Measurements from ENCODE around the gene REEP3. TPM values are rescaled to one million over a fixed set of nuclear protein-coding genes. Genes with fewer than 3 reads are reported as not detected.
A peak's percentile ranks its signal among the peaks of the same experiment; 100 is the strongest.

REEP3 gene
- total and polyA plus RNA-seq, 12 donors = 9.9 to 27.7 (median 17.2) TPM

DNA sequence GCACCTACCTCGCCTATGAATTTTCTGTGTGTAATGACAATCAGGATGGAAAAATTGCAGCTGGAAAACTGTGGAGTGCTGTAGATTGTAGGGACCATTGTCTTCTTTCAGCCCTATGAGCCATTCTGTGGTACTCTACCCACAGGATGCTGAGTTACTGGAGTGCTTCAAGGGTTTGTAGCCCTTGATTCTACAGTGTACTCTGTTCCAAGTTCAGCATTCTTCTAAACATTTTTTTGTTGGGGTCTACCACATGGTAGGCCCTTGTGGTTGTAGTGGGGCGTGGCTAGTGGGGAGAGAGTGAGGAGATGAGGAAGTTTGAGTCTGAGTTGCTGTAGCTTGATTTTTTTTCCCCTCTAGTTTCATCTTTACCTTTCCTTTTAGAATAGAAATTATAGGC, 33.5 kb downstream of the REEP3 start:
- TF ChIP-seq, protein P1, sequence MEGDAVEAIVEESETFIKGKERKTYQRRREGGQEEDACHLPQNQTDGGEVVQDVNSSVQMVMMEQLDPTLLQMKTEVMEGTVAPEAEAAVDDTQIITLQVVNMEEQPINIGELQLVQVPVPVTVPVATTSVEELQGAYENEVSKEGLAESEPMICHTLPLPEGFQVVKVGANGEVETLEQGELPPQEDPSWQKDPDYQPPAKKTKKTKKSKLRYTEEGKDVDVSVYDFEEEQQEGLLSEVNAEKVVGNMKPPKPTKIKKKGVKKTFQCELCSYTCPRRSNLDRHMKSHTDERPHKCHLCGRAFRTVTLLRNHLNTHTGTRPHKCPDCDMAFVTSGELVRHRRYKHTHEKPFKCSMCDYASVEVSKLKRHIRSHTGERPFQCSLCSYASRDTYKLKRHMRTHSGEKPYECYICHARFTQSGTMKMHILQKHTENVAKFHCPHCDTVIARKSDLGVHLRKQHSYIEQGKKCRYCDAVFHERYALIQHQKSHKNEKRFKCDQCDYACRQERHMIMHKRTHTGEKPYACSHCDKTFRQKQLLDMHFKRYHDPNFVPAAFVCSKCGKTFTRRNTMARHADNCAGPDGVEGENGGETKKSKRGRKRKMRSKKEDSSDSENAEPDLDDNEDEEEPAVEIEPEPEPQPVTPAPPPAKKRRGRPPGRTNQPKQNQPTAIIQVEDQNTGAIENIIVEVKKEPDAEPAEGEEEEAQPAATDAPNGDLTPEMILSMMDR (IDR thresholded peaks at IDR 0.05) = no peak
- peaks cover 0 to 24% (median 9%) of the 10 kb centered on the region in 9 donors for H3K4me1 ChIP-seq
- no peak for DNase-seq
- intact Hi-C loops (cut with DNase I) = no loop called here
- no peaks in the 10 kb centered on the region for H3K9me3 ChIP-seq
- no peaks in the 10 kb centered on the region for H3K27me3 ChIP-seq
- H3K27ac ChIP-seq = no peak overlapping the region
- no peak overlapping the region for H3K4me3 ChIP-seq
- WGBS, 2 donors = 88 to 90% methylated on average over 2 of the region's 2 CpGs
- no peaks in the 10 kb centered on the region for H3K36me3 ChIP-seq
- ATAC-seq = peak in 4 of 8 donors; percentile 16 to 35 (median 20)

DNA sequence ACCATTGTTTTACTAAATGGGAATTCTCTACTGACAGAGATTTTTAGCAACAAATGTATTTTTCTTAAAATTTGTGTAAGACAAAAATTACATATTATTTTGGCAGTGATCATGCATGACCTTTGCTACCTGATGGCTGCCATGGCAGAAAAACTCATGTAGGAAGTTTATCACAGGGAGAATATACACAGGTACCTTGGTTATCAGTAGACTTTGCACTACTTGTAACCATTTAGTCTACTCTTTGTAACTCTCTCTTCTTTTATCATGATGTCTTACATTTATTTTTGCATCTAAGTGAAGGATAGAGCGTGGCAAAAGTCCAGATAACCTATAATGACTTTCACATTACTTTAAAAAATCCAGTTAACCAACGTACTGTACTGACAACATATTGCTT, 34.1 kb downstream of the REEP3 start:
- DNase-seq = no peak
- no peak overlapping the region for H3K4me3 ChIP-seq
- TF ChIP-seq, protein P1 (IDR thresholded peaks at IDR 0.05) = no peak
- no peaks in the 10 kb centered on the region for H3K27me3 ChIP-seq
- intact Hi-C loops (cut with DNase I) = no loop called here
- H3K4me1 ChIP-seq = peaks cover 0 to 24% (median 5%) of the 10 kb centered on the region in 9 donors
- H3K27ac ChIP-seq = no peak overlapping the region
- H3K36me3 ChIP-seq = no peaks in the 10 kb centered on the region
- 62 to 67% methylated on average over 2 of the region's 2 CpGs for WGBS, 2 donors
- ATAC-seq = no peak
- no peaks in the 10 kb centered on the region for H3K9me3 ChIP-seq

DNA sequence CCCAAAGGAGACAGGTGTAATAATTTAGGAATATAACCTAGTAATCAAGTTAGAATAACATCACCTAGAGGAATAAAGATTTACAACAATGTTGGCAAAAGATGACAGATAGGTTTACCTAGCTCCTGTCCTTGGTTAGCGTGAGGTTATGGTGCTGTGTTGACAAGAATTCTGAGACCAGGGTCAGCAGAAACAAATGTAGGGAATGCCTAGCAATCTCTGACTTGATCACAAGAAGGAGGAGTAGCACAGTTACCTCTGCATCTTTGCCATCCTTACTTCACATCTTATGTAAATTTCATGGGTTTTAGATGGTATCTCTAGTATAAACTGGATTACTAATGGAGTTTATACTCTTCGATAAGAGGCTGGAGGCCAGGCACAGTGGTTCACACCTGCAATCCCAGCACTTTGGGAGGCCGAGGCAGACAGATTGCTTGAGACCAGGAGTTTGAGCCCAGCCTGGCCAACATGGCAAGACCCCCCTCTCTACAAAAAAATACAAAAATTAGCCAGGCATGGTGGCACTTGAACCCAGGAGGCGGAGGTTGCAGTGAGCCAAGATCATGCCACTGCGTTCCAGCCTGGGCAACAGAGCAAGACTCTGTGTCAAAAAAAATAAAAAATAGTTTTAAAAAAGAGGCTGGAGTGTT, 37.1 kb downstream of the REEP3 start:
- H3K4me1 ChIP-seq = peaks cover 0 to 22% (median 5%) of the 10 kb centered on the region in 9 donors
- no peaks in the 10 kb centered on the region for H3K9me3 ChIP-seq
- no peak for ATAC-seq
- no peaks in the 10 kb centered on the region for H3K36me3 ChIP-seq
- no peak overlapping the region for H3K27ac ChIP-seq
- no peaks in the 10 kb centered on the region for H3K27me3 ChIP-seq
- TF ChIP-seq, protein P1 (IDR thresholded peaks at IDR 0.05) = no peak
- H3K4me3 ChIP-seq = no peak overlapping the region
- 98 to 99% methylated on average over 5 of the region's 5 CpGs for WGBS, 2 donors
- intact Hi-C loops (cut with DNase I) = no loop called here
- DNase-seq = no peak

DNA sequence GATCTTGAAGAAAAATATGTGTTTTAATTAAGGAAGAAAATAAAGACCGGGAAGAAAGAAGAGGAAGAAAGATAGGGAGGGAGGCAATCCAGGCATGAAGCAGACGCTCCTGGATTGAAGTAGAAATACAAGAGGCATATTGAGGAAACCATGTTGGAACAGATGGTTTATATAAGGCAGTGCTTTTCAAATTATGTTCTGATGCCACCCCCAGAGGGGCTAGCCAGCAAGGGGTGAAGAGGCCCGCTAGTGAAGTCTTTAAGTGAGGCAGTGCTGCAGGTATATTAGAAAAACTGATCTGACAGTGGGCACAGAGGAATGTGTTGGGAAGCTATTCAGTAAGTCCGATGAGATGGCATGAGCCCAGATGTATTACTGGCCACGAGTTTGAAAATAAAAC, 40.1 kb downstream of the REEP3 start:
- H3K9me3 ChIP-seq = no peaks in the 10 kb centered on the region
- WGBS, 2 donors = 74 to 78% methylated on average over 5 of the region's 5 CpGs
- intact Hi-C loops (cut with DNase I) = no loop called here

More for the DNA sequence above, 40.1 kb downstream of the REEP3 start:
- TF ChIP-seq, protein P1 (IDR thresholded peaks at IDR 0.05) = no peak
- Histone ChIP-seq H3K36me3 (no peaks in the 10 kb centered on the region), H3K27ac (no peak overlapping the region), H3K4me3 (no peak overlapping the region), H3K27me3 (no peaks in the 10 kb centered on the region), H3K4me1 (peaks cover 0 to 10% (median 0%) of the 10 kb centered on the region in 9 donors)
- ATAC-seq (no peak), DNase-seq (no peak)
